SK-N-SH (cell line): ENCODE measurements around the gene SMYD3. TPM values are rescaled to one million over a fixed set of nuclear protein-coding genes. Genes with fewer than 3 reads are reported as not detected.

Experiments used
- CTCF ChIA-PET: fragments of 300-600, 350-600 bp; formaldehyde crosslinking; extraction: SDS; loops from one replicate; lab custom pipeline; 2021; lab: Yijun Ruan, JAX
- POLR2A ChIA-PET: fragments of 350-600 bp; sonication (Branson Sonifier 250); formaldehyde crosslinking; extraction: SDS; loops from one replicate; lab custom pipeline; 2020; ENCODE audit warnings: antibody characterized with exemption, inconsistent platforms; lab: Yijun Ruan, JAX
- DNase-seq: peaks from one replicate; pipeline ENCODE4 v3.0.0; 2012
- H2AFZ ChIP-seq: fragments of 200-600 bp; sonication (generic); 2 replicates; pipeline ENCODE4 v1.8.1; 2016; ENCODE audit warnings: antibody characterized with exemption, mild to moderate bottlenecking, low read depth
- H3F3A ChIP-seq: fragments of 200-600 bp; sonication (generic); replicated peaks from 2 replicates; pipeline ENCODE3; 2016; ENCODE audit warnings: antibody characterized with exemption, mild to moderate bottlenecking; ENCODE audit not compliant: insufficient read depth
- H3K27ac ChIP-seq, 2 experiments: fragments of 200-500 bp in 1 of 2; fragments of 200-600 bp in 1 of 2; sonication (Bioruptor generic) in 1 of 2; sonication (generic), shearing (Covaris generic) in 1 of 2; 2 replicates each; pipeline versions ENCODE4 v1.5.1 to v1.6.1; 2014 to 2016; ENCODE audit warnings: low read depth in 2 of 2, inconsistent platforms in 1 of 2, low read length in 1 of 2, mild to moderate bottlenecking in 1 of 2, mixed read lengths in 1 of 2
- H3K27me3 ChIP-seq: fragments of 200-600 bp; sonication (generic), shearing (Covaris generic); 2 replicates; pipeline ENCODE4 v1.6.1; 2016; ENCODE audit warnings: mixed run types; ENCODE audit not compliant: insufficient read depth
- H3K36me3 ChIP-seq, 2 experiments: fragments of 200-500 bp in 1 of 2; fragments of 200-600 bp in 1 of 2; sonication (Bioruptor generic) in 1 of 2; sonication (generic) in 1 of 2; replicated peaks in 1 of 2; 2 replicates each; pipeline versions ENCODE3 to v1.5.1; 2014 to 2016; ENCODE audit warnings: low read length in 1 of 2, mild to moderate bottlenecking in 1 of 2; ENCODE audit not compliant: insufficient read depth in 2 of 2, control insufficient read depth in 1 of 2
- H3K4me1 ChIP-seq, 2 experiments: fragments of 200-500 bp in 1 of 2; fragments of 200-600 bp in 1 of 2; sonication (Bioruptor generic) in 1 of 2; sonication (generic), shearing (Covaris generic) in 1 of 2; 2 replicates each; pipeline versions ENCODE4 v1.5.1 to v1.6.1; 2014 to 2016; ENCODE audit warnings: low read depth in 1 of 2, low read length in 1 of 2, mixed run types in 1 of 2; ENCODE audit not compliant: insufficient read depth in 2 of 2, control insufficient read depth in 1 of 2
- H3K4me2 ChIP-seq: fragments of 200-600 bp; sonication (generic), shearing (Covaris generic); 2 replicates; pipeline ENCODE4 v1.6.1; 2017; ENCODE audit warnings: mixed run types
- H3K4me3 ChIP-seq, 2 experiments: fragments of 200-500 bp in 1 of 2; fragments of 200-600 bp in 1 of 2; sonication (Bioruptor generic) in 1 of 2; sonication (generic), shearing (Covaris generic) in 1 of 2; 2 replicates each; pipeline versions ENCODE4 v1.5.1 to v1.8.1; 2014 to 2016; ENCODE audit warnings: low read depth in 2 of 2, inconsistent platforms in 1 of 2, low read length in 1 of 2, mild to moderate bottlenecking in 1 of 2, mixed read lengths in 1 of 2, moderate library complexity in 1 of 2
- H3K79me2 ChIP-seq: fragments of 200-600 bp; sonication (generic); 2 replicates; pipeline ENCODE4 v1.8.1; 2017; ENCODE audit warnings: mild to moderate bottlenecking; ENCODE audit not compliant: insufficient read depth
- H3K9ac ChIP-seq: fragments of 200-600 bp; sonication (generic); 2 replicates; pipeline ENCODE4 v1.6.1; 2017; ENCODE audit warnings: mixed run types
- H3K9me2 ChIP-seq: fragments of 200-600 bp; sonication (generic); 2 replicates; pipeline ENCODE4 v1.6.1; 2017; ENCODE audit warnings: mixed run types
- H3K9me3 ChIP-seq: fragments of 200-600 bp; sonication (generic); 2 replicates; pipeline ENCODE4 v1.6.1; 2017; ENCODE audit warnings: mixed run types, mild to moderate bottlenecking, moderate library complexity
- H4K20me1 ChIP-seq: fragments of 200-600 bp; sonication (generic); 2 replicates; pipeline ENCODE4 v1.6.1; 2017; ENCODE audit warnings: mild to moderate bottlenecking, mixed run types; ENCODE audit not compliant: insufficient read depth
- ELF1 ChIP-seq: IDR thresholded peaks from 2 replicates; pipeline ENCODE4 v1.4.0; 2012
- EP300 ChIP-seq, 2 experiments: IDR thresholded peaks; 2 replicates each; pipeline versions ENCODE4 v1.4.0 to v1.6.1; 2012; ENCODE audit warnings: borderline replicate concordance in 1 of 2, low read depth in 1 of 2, low read length in 1 of 2
- FOSL2 ChIP-seq: IDR thresholded peaks from 2 replicates; pipeline ENCODE4 v1.4.0; 2012; ENCODE audit warnings: low read depth, mild to moderate bottlenecking, moderate library complexity, borderline replicate concordance
- GATA2 ChIP-seq: sonication (generic); formaldehyde crosslinking; IDR thresholded peaks from 2 replicates; pipeline ENCODE4 v1.5.0; 2020; ENCODE audit warnings: mild to moderate bottlenecking, missing genetic modification reagents
- NRF1 ChIP-seq: IDR thresholded peaks from 2 replicates; pipeline ENCODE4 v1.6.1; 2012; ENCODE audit warnings: low read depth, mild to moderate bottlenecking, low read length
- RCOR1 ChIP-seq: fragments of 150-350 bp; IDR thresholded peaks from 2 replicates; pipeline ENCODE4 v1.6.1; 2017; ENCODE audit warnings: antibody characterized with exemption, low read length
- RXRA ChIP-seq: IDR thresholded peaks from 2 replicates; pipeline ENCODE4 v1.4.0; 2012; ENCODE audit warnings: low read depth, mild to moderate bottlenecking, borderline replicate concordance
- SMC3 ChIP-seq: IDR thresholded peaks from 2 replicates; pipeline ENCODE4 v1.6.1; 2012; ENCODE audit warnings: low read depth, low read length, improper control_type of control experiment
- TAF1 ChIP-seq: IDR thresholded peaks from 2 replicates; pipeline ENCODE4 v1.6.1; 2012; ENCODE audit warnings: low read depth, mild to moderate bottlenecking, low read length, moderate library complexity, borderline replicate concordance
- WGBS: methylation state at CpG from one replicate; pipeline ENCODE4 v1.1.6; 2017; ENCODE audit warnings: low lambda C conversion rate; 5-methylcytosine and 5-hydroxymethylcytosine counted together
- polyA plus RNA-seq, 3 experiments: library from polyadenylated mRNA; depleted of rRNA; stranded (reverse); fragments of >200 nt; gene quantifications; 2 replicates each; pipeline ENCODE4 v1.2.3, GENCODE V29; 2012
- TF ChIP-seq, protein P1 (sequence below): IDR thresholded peaks from 2 replicates; pipeline ENCODE4; 2012

Gene SMYD3
- polyA plus RNA-seq, 1 of the 3 experiments (the other 2 are of a cell fraction), result 31.4 TPM

DNA sequence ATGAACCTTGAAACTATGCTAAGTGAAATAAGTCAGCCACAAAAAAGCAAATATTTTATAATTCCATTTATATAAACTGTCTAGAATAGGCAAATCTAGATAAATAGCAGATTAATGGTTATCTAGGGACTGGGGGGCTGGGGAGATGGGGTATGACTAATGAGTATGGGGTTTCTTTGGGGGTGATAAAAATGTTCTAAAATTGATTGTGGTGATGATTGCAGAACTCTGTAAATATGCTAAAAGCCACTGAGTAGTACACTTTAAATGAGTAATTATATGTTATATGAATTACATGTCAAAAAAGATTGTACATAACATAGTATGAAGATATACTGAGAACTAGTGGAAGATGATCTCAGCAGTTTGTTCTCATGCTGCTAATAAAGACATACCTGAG, 677.3 kb downstream of the SMYD3 start:
- POLR2A ChIA-PET, result no interaction called here
- H3K9me3 ChIP-seq, result no peaks in the 10 kb centered on the region
- no peaks in the 10 kb centered on the region for H3K9me2 ChIP-seq
- H3K4me1 ChIP-seq, result no peaks in the 10 kb centered on the region; a peak in 1 of 4 replicates
- TF ChIP-seq TAF1 (no peak), RXRA (no peak)
- no peak overlapping the region for H3K9ac ChIP-seq
- CTCF ChIA-PET, result no interaction called here
- no peak overlapping the region for H3K27ac ChIP-seq
- no peak for DNase-seq
- H3K4me2 ChIP-seq, result no peak overlapping the region
- H3K27me3 ChIP-seq, result no peaks in the 10 kb centered on the region
- H3K36me3 ChIP-seq, result peaks cover 2 to 11% of the 10 kb centered on the region in 2 experiments
- H3K4me3 ChIP-seq, result no peak overlapping the region
- H4K20me1 ChIP-seq, result no peaks in the 10 kb centered on the region
- no peaks in the 10 kb centered on the region for H3K79me2 ChIP-seq
- no peak overlapping the region for H2AFZ ChIP-seq
- H3F3A ChIP-seq, result no peaks in the 10 kb centered on the region

GRCh38 chr1:245829194-245829593, 677.9 kb downstream of the SMYD3 start:
- ChIA-PET POLR2A (no interaction called here), CTCF (no interaction called here)
- no peak overlapping the region for H3K4me3 ChIP-seq
- H3K79me2 ChIP-seq, result no peaks in the 10 kb centered on the region
- H3K27me3 ChIP-seq, result no peaks in the 10 kb centered on the region
- 91% methylated on average over 3 of the region's 3 CpGs for WGBS
- no peaks in the 10 kb centered on the region for H3K9me2 ChIP-seq
- no peak overlapping the region for H3K27ac ChIP-seq
- no peak overlapping the region for H3K4me2 ChIP-seq
- peaks cover 2 to 11% of the 10 kb centered on the region in 2 experiments for H3K36me3 ChIP-seq
- no peaks in the 10 kb centered on the region for H3K9me3 ChIP-seq
- TF ChIP-seq ELF1 (no peak), RCOR1 (no peak), FOSL2 (no peak), NRF1 (no peak), GATA2 (CRISPR knock-in tag) (no peak)
- TF ChIP-seq, protein P1, sequence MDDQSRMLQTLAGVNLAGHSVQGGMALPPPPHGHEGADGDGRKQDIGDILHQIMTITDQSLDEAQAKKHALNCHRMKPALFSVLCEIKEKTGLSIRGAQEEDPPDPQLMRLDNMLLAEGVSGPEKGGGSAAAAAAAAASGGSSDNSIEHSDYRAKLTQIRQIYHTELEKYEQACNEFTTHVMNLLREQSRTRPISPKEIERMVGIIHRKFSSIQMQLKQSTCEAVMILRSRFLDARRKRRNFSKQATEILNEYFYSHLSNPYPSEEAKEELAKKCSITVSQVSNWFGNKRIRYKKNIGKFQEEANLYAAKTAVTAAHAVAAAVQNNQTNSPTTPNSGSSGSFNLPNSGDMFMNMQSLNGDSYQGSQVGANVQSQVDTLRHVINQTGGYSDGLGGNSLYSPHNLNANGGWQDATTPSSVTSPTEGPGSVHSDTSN, result no peak
- H3F3A ChIP-seq, result no peaks in the 10 kb centered on the region
- no peak for DNase-seq
- H3K4me1 ChIP-seq, result no peaks in the 10 kb centered on the region; a peak in 1 of 4 replicates
- H3K9ac ChIP-seq, result no peak overlapping the region
- no peaks in the 10 kb centered on the region for H4K20me1 ChIP-seq
- H2AFZ ChIP-seq, result no peak overlapping the region

GRCh38 chr1:245827301-245827700, 679.8 kb downstream of the SMYD3 start:
- ChIA-PET CTCF (no interaction called here), POLR2A (no interaction called here)
- WGBS, result 97% methylated on average over 9 of the region's 10 CpGs
- Histone ChIP-seq H2AFZ (no peak overlapping the region), H3K79me2 (no peaks in the 10 kb centered on the region), H3K9me3 (no peaks in the 10 kb centered on the region), H3K9me2 (no peaks in the 10 kb centered on the region), H3K27me3 (no peaks in the 10 kb centered on the region), H3F3A (peaks cover 5% of the 10 kb centered on the region), H3K9ac (no peak overlapping the region), H3K4me2 (no peak overlapping the region), H3K36me3 (peaks cover 0 to 6% of the 10 kb centered on the region in 2 experiments), H3K27ac (no peak overlapping the region), H4K20me1 (no peaks in the 10 kb centered on the region), H3K4me3 (no peak overlapping the region), H3K4me1 (peaks cover 4 to 5% of the 10 kb centered on the region in 2 experiments; a peak in 2 of 4 replicates)
- no peak for DNase-seq
- TF ChIP-seq TAF1 (no peak), NRF1 (no peak), EP300 (IDR thresholded peaks at IDR 0.05; ENCODE audit: borderline replicate concordance in 1 of 2, low read depth in 1 of 2, low read length in 1 of 2) (no peak), SMC3 (no peak)
